Thyroid gland (tissue), 4 donors: ENCODE measurements around the gene WWC2. TPM values are rescaled to one million over a fixed set of nuclear protein-coding genes. Genes with fewer than 3 reads are reported as not detected.

Experiments
- DNase-seq, 2 donors: peaks; one replicate each; pipeline ENCODE4 v3.0.0-alpha.2; 2019
- H3K27ac ChIP-seq, 3 donors: fragments of 200-600 bp; sonication (generic); 1 replicate in 2 of 3; 2 replicates in 1 of 3; pipeline ENCODE4 v1.5.1; 2016 to 2019; ENCODE audit warnings: mild to moderate bottlenecking in 1 of 3, moderate library complexity in 1 of 3
- H3K27me3 ChIP-seq: fragments of 200-600 bp; sonication (generic); one replicate; pipeline ENCODE4 v1.5.1; 2019
- H3K36me3 ChIP-seq, 2 donors: fragments of 200-600 bp; sonication (generic); one replicate each; pipeline ENCODE4 v1.5.1; 2016 to 2019
- H3K4me1 ChIP-seq, 2 donors: fragments of 200-600 bp; sonication (generic); one replicate each; pipeline ENCODE4 v1.5.1; 2017 to 2019
- H3K4me3 ChIP-seq, 3 donors: fragments of 200-600 bp; sonication (generic); replicated peaks in 1 of 3; 1 replicate in 2 of 3; 2 replicates in 1 of 3; pipeline ENCODE4 v1.5.1; 2016; ENCODE audit warnings: mild to moderate bottlenecking in 1 of 3
- H3K9me3 ChIP-seq: fragments of 200-600 bp; sonication (generic); one replicate; pipeline ENCODE4 v1.5.1; 2017
- POLR2A ChIP-seq, 2 donors: fragments of 450-650 bp; IDR thresholded peaks; one replicate each; pipeline ENCODE4 v1.6.1; 2017; ENCODE audit warnings: antibody characterized with exemption in 2 of 2, mild to moderate bottlenecking in 2 of 2, moderate library complexity in 1 of 2
- WGBS, 2 donors: methylation state at CpG; one replicate each; pipeline ENCODE4 v1.1.5; 2017; 5-methylcytosine and 5-hydroxymethylcytosine counted together
- intact Hi-C: fragments of 100-400 bp; cut with DNase I; formaldehyde crosslinking; loops from one replicate; pipeline ENCODE4 v1.15.1; 2023
- total RNA-seq, 4 donors: library from RNA; depleted of rRNA; stranded (reverse); fragments of >200 nt; gene quantifications; one replicate each; pipeline ENCODE4 v1.2.3, GENCODE V29; 2016
- TF ChIP-seq, protein P1 (sequence below), 6 experiments: fragments of 200-600 bp in 3 of 6; fragments of 450-650 bp in 3 of 6; sonication (generic) in 3 of 6; IDR thresholded peaks; one replicate each; pipeline ENCODE4 v1.5.1; 2016 to 2019; ENCODE audit warnings: antibody characterized with exemption in 6 of 6, mild to moderate bottlenecking in 2 of 6, inconsistent platforms in 1 of 6, moderate library complexity in 1 of 6

Gene WWC2
- total RNA-seq, 4 donors from 2014 or later, result 44.6 to 87.4 (median 53.5) TPM

DNA sequence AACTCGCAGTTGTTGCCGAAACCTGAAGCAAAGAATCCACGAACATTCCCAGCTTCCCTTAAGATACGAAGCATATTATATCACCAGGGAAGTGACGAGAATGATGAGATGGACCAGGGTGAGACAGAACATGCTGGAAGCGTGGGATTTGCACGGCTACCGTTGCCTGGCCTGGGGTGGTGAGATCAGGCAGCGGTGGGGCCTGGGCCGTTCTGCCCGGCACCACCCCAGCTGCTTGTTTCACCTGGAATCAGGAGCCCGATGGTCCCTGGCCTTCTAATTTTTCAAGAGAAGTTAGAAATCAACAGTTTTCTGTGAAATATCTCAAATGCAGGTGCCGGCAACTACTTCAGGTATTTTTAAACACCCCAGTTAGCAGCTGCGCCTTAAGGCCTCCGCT lies 215.3 kb downstream of the WWC2 start:
- H3K36me3 ChIP-seq, result peaks cover 19 to 28% of the 10 kb centered on the region in 2 donors
- no peak for DNase-seq
- no peak for TF ChIP-seq POLR2A (IDR thresholded peaks at IDR 0.05)
- TF ChIP-seq, protein P1, sequence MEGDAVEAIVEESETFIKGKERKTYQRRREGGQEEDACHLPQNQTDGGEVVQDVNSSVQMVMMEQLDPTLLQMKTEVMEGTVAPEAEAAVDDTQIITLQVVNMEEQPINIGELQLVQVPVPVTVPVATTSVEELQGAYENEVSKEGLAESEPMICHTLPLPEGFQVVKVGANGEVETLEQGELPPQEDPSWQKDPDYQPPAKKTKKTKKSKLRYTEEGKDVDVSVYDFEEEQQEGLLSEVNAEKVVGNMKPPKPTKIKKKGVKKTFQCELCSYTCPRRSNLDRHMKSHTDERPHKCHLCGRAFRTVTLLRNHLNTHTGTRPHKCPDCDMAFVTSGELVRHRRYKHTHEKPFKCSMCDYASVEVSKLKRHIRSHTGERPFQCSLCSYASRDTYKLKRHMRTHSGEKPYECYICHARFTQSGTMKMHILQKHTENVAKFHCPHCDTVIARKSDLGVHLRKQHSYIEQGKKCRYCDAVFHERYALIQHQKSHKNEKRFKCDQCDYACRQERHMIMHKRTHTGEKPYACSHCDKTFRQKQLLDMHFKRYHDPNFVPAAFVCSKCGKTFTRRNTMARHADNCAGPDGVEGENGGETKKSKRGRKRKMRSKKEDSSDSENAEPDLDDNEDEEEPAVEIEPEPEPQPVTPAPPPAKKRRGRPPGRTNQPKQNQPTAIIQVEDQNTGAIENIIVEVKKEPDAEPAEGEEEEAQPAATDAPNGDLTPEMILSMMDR (IDR thresholded peaks at IDR 0.05), result no peak
- no peak overlapping the region for H3K27ac ChIP-seq
- H3K9me3 ChIP-seq, result no peaks in the 10 kb centered on the region
- WGBS, 2 donors, result 94 to 96% methylated on average over 15 of the region's 15 CpGs
- intact Hi-C loops, result no loop called here
- H3K27me3 ChIP-seq, result no peaks in the 10 kb centered on the region
- H3K4me3 ChIP-seq, result no peak overlapping the region
- H3K4me1 ChIP-seq, result no peaks in the 10 kb centered on the region

DNA sequence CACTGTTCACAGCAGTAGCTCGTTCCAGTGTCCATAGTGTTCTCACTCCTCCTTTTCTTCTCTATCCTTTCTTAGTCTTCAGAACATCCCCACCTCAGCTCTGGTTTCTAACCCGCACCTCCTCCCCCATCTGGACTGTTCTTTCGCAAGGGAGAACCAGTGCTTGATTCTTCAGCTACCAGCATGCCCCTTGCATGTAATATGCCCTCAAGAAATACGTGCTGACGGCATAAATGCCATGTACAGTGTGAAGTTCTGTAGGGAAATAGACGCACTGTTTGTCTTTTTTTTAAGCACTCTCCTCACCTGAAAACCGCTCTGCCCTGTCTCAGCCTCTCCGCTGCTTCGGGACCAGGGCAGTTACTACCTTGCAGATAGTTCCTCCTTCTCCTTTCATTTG lies 215.7 kb downstream of the WWC2 start:
- H3K27me3 ChIP-seq, result no peaks in the 10 kb centered on the region
- peaks cover 19 to 28% of the 10 kb centered on the region in 2 donors for H3K36me3 ChIP-seq
- no peak overlapping the region for H3K4me3 ChIP-seq
- H3K4me1 ChIP-seq, result no peaks in the 10 kb centered on the region
- TF ChIP-seq, protein P1 (IDR thresholded peaks at IDR 0.05), result no peak
- no peak for TF ChIP-seq POLR2A (IDR thresholded peaks at IDR 0.05)
- no peak overlapping the region for H3K27ac ChIP-seq
- 94 to 97% methylated on average over 9 of the region's 9 CpGs for WGBS, 2 donors
- DNase-seq, result no peak
- intact Hi-C loops, result no loop called here
- no peaks in the 10 kb centered on the region for H3K9me3 ChIP-seq

DNA sequence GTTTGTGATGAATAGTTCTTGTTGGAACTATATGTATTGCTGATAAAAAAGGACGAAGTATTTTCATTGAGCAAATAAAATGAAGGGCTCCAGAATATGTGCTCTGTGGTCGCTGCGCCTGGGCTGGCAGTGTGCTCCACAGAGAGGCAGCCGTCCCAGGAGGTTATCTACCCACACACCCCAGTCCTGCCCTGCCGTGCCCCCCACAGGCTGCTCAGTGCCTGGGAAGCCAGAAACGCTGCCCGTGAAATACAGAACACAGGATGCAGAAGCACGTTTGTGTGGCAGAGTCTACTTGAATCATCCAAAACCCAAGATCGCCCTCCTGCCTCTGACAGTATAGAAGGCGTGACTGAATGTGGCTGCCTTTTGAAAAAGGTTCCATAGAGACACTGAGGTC lies 219.6 kb downstream of the WWC2 start:
- intact Hi-C loops, result no loop called here
- no peak for DNase-seq
- 85 to 92% methylated on average over 10 of the region's 10 CpGs for WGBS, 2 donors
- no peaks in the 10 kb centered on the region for H3K4me1 ChIP-seq
- H3K4me3 ChIP-seq, result no peak overlapping the region
- H3K27ac ChIP-seq, result no peak overlapping the region
- TF ChIP-seq, protein P1 (IDR thresholded peaks at IDR 0.05), result no peak
- no peak for TF ChIP-seq POLR2A (IDR thresholded peaks at IDR 0.05)
- H3K36me3 ChIP-seq, result peaks cover 8 to 17% of the 10 kb centered on the region in 2 donors
- H3K27me3 ChIP-seq, result no peaks in the 10 kb centered on the region
- H3K9me3 ChIP-seq, result no peaks in the 10 kb centered on the region

- Histone ChIP-seq H3K27me3 (no peaks in the 10 kb centered on the region), H3K36me3 (peaks cover 0 to 7% of the 10 kb centered on the region in 2 donors), H3K27ac (no peak within 1 kb of the TSS), H3K4me3 (no peak within 1 kb of the TSS), H3K9me3 (no peaks in the 10 kb centered on the region), H3K4me1 (no peaks in the 10 kb centered on the region)
- intact Hi-C loops, result no loop called here
- 76 to 80% methylated on average over 6 of the region's 6 CpGs for WGBS, 2 donors
- no peak for DNase-seq
- no peak for TF ChIP-seq POLR2A (IDR thresholded peaks at IDR 0.05)
Measured at GRCh38 chr4:183320211-183321059, 221.4 kb downstream of the WWC2 start, which contains the start of gene CLDN22. TSS of gene CLDN22 (minus strand) at chr4:183320276. CDS start at chr4:183320218, 58 bp downstream.

DNA sequence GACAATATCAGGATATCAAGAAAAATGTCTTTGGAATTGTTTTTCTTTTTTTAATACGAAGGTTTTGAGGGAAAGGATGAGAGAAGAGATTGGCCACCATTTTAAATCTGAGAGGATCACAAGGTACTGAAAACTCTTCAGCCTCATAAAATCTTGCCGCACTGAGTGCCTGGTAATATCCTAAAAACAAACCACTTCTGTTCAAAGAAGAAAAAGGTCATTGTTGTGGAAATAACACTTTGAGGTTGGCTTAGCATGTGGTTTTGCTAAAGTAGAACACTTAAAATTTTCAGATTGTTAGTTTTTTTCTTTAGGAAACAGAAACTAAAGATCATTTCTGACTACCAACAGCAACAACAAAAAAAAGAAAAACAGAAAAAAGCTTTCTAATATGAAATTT lies 222.0 kb downstream of the WWC2 start:
- no peak for DNase-seq
- Histone ChIP-seq H3K36me3 (peaks cover 0 to 4% of the 10 kb centered on the region in 2 donors), H3K9me3 (no peaks in the 10 kb centered on the region), H3K27me3 (no peaks in the 10 kb centered on the region), H3K27ac (no peak overlapping the region), H3K4me1 (no peaks in the 10 kb centered on the region), H3K4me3 (no peak overlapping the region)
- WGBS, 2 donors, result 43 to 62% methylated on average over 2 of the region's 2 CpGs
- intact Hi-C loops, result no loop called here
- TF ChIP-seq, protein P1 (IDR thresholded peaks at IDR 0.05), result no peak
- no peak for TF ChIP-seq POLR2A (IDR thresholded peaks at IDR 0.05)
